Esophagus squamous epithelium (tissue), 4 donors: ENCODE data around the gene GMEB2.

Source experiments
- POLR2A ChIP-seq, 4 donors: fragments of 450-650 bp; IDR thresholded peaks; one replicate each; pipeline ENCODE4 v1.6.1; 2017; ENCODE audit warnings: antibody characterized with exemption in 4 of 4, mild to moderate bottlenecking in 4 of 4, moderate library complexity in 3 of 4
- TF ChIP-seq, protein P1 (sequence below), 6 experiments: fragments of 450-650 bp in 4 of 6; fragments of 200-600 bp in 2 of 6; sonication (generic) in 2 of 6; IDR thresholded peaks; one replicate each; pipeline ENCODE4 v1.5.1; 2016 to 2019; ENCODE audit warnings: antibody characterized with exemption in 6 of 6, mild to moderate bottlenecking in 4 of 6, moderate library complexity in 4 of 6

DNA sequence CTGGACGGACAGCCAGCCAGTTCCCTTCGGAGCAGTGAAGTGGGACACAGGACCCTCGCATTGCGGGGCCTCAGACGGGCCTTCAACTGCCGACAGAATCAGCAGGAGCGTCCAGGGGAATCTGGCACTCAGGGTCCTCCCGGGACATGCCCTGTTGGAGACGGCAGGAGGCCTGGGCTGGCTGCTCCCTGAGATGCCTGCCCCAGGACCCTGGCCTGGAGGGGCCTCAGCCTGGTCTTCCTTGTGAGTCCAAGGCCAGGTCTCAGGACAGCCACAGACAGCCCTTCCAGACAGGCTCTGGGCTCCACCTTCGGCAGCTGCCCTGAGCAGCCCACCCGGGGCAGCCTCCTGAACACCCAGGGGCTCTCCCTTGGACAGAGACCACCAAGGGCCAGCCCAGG lies 38.3 kb downstream of the GMEB2 start:
- TF ChIP-seq, protein P1, sequence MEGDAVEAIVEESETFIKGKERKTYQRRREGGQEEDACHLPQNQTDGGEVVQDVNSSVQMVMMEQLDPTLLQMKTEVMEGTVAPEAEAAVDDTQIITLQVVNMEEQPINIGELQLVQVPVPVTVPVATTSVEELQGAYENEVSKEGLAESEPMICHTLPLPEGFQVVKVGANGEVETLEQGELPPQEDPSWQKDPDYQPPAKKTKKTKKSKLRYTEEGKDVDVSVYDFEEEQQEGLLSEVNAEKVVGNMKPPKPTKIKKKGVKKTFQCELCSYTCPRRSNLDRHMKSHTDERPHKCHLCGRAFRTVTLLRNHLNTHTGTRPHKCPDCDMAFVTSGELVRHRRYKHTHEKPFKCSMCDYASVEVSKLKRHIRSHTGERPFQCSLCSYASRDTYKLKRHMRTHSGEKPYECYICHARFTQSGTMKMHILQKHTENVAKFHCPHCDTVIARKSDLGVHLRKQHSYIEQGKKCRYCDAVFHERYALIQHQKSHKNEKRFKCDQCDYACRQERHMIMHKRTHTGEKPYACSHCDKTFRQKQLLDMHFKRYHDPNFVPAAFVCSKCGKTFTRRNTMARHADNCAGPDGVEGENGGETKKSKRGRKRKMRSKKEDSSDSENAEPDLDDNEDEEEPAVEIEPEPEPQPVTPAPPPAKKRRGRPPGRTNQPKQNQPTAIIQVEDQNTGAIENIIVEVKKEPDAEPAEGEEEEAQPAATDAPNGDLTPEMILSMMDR (IDR thresholded peaks at IDR 0.05), result no peak
- TF ChIP-seq POLR2A (IDR thresholded peaks at IDR 0.05), result no peak
